Right ventricle myocardium superior (tissue), 1 donor: ENCODE data around the gene FFAR2. TPM values are rescaled to one million over a fixed set of nuclear protein-coding genes. Genes with fewer than 3 reads are reported as not detected.

Experiments used
- ATAC-seq: fragments of 200-7000 bp; cut with Tn5 transposase; one replicate; pipeline ENCODE4 v1.9.1; 2020; ENCODE audit warnings: mild to moderate bottlenecking; ENCODE audit not compliant: poor library complexity
- DNase-seq: peaks from one replicate; pipeline ENCODE4 v3.0.0-alpha.2; 2020
- intact Hi-C: fragments of 100-400 bp; cut with DNase I; formaldehyde crosslinking; loops from one replicate; pipeline ENCODE4 v1.11.2; 2022
- total RNA-seq: library from RNA; stranded (reverse); fragmentation: NEBNext Ultra II Directional; extraction: Animal tissue kit (Norgen Biotek cat#: 25700); gene quantifications from one replicate; pipeline ENCODE4 v1.2.1, GENCODE V29; 2021
- donor health status: DM: no; HTN: yes; CAD: no; lungs with severe emphysema.

Gene FFAR2
- total RNA-seq, 1 donor from 2014 or later = 0.11 TPM

DNA sequence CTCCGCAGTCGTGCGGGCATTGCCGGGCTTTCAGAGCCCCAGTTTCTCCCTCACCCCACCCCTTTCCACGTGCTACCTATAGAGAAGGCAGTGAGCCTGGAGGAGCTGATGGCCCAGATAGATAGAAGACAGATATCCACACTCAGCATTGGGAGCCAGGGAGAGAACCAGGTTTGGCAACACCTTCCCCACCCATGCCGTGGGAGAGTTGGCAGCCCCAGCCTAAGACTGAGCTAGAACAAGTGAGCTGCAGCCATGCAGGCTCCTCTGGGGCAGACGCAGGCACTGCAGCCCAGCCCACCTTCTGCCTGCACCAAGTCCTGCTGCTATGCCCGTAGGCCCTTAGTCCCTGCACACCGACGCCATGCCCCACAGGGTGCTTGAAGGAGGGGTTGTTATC is 52.6 kb downstream of the FFAR2 start:
- ATAC-seq = no peak
- intact Hi-C loops = no loop called here
- DNase-seq = no peak

Other genes starting within 250 kb of the FFAR2 start
- not detected for gene FAM187B, start 219.5 kb upstream of the FFAR2 start, total RNA-seq
- 4.5 TPM for gene LSR, start 199.3 kb upstream of the FFAR2 start, total RNA-seq
- 141 TPM for gene USF2, start 179.3 kb upstream of the FFAR2 start, total RNA-seq
- not detected for gene HAMP, start 165.7 kb upstream of the FFAR2 start, total RNA-seq
- gene MAG, start 156.1 kb upstream of the FFAR2 start, total RNA-seq = not detected
- 0.56 TPM for gene CD22, start 119.1 kb upstream of the FFAR2 start, total RNA-seq
- gene FFAR1, start 100.4 kb upstream of the FFAR2 start, total RNA-seq = not detected
- not detected for gene FFAR3, start 89.8 kb upstream of the FFAR2 start, total RNA-seq
- not detected for gene GPR42, start 77.2 kb upstream of the FFAR2 start, total RNA-seq
- not detected for gene KRTDAP, start 42.2 kb downstream of the FFAR2 start, total RNA-seq
- 3.6 TPM for gene DMKN, start 65.4 kb downstream of the FFAR2 start, total RNA-seq
- not detected for gene SBSN, start 80.1 kb downstream of the FFAR2 start, total RNA-seq
- not detected for gene GAPDHS, start 85.2 kb downstream of the FFAR2 start, total RNA-seq
- 75.7 TPM for gene TMEM147, start 97.4 kb downstream of the FFAR2 start, total RNA-seq
- gene ATP4A, start 115.4 kb downstream of the FFAR2 start, total RNA-seq = not detected
- not detected for gene PMIS2, start 137.9 kb downstream of the FFAR2 start, total RNA-seq
- 3.3 TPM for gene HAUS5, start 164.5 kb downstream of the FFAR2 start, total RNA-seq
- 48.9 TPM for gene RBM42, start 180.8 kb downstream of the FFAR2 start, total RNA-seq
- 0.32 TPM for gene ETV2, start 193.5 kb downstream of the FFAR2 start, total RNA-seq
- 1,337 TPM for gene COX6B1, start 200.1 kb downstream of the FFAR2 start, total RNA-seq
- not detected for gene UPK1A, start 218.3 kb downstream of the FFAR2 start, total RNA-seq